DMS79 (cell line): ENCODE results near the gene ADGRB3.

Source experiments
- DNase-seq: peaks from one replicate; lab custom pipeline; 2025; lab: John Stamatoyannopoulos, UW

The ADGRB3 gene

GRCh38 chr6:69027861-69028260 lies 392.8 kb downstream of the ADGRB3 start:
- DNase-seq, result no peak

- no peak for DNase-seq
Measured at GRCh38 chr6:69038841-69039240, 403.8 kb downstream of the ADGRB3 start.

- DNase-seq, result no peak
Measured at GRCh38 chr6:69042297-69042696, 407.2 kb downstream of the ADGRB3 start.

GRCh38 chr6:69044534-69044933 lies 409.5 kb downstream of the ADGRB3 start:
- no peak for DNase-seq

GRCh38 chr6:69059413-69059812 lies 424.3 kb downstream of the ADGRB3 start:
- no peak for DNase-seq

- no peak for DNase-seq
Measured at GRCh38 chr6:69061066-69061465, 426.0 kb downstream of the ADGRB3 start.

GRCh38 chr6:69063401-69063800 lies 428.3 kb downstream of the ADGRB3 start:
- DNase-seq, result no peak

- DNase-seq, result no peak
Measured at GRCh38 chr6:69064226-69064625, 429.1 kb downstream of the ADGRB3 start.

GRCh38 chr6:69069881-69070280 lies 434.8 kb downstream of the ADGRB3 start:
- DNase-seq, result no peak

GRCh38 chr6:69072796-69073195 lies 437.7 kb downstream of the ADGRB3 start:
- no peak for DNase-seq

- no peak for DNase-seq
Measured at GRCh38 chr6:69084746-69085335, 449.8 kb downstream of the ADGRB3 start.

GRCh38 chr6:69086689-69087088 lies 451.6 kb downstream of the ADGRB3 start:
- DNase-seq, result no peak

GRCh38 chr6:69089539-69089938 lies 454.5 kb downstream of the ADGRB3 start:
- no peak for DNase-seq

- no peak for DNase-seq
Measured at GRCh38 chr6:69090132-69090531, 455.1 kb downstream of the ADGRB3 start.

- peak; percentile 0 for DNase-seq
Measured at GRCh38 chr6:69096681-69097080, 461.6 kb downstream of the ADGRB3 start.

- DNase-seq, result peak; percentile 11
Measured at GRCh38 chr6:69097948-69098347, 462.9 kb downstream of the ADGRB3 start.

- no peak for DNase-seq
Measured at GRCh38 chr6:69098910-69099309, 463.8 kb downstream of the ADGRB3 start.

- DNase-seq, result no peak
Measured at GRCh38 chr6:69100772-69101171, 465.7 kb downstream of the ADGRB3 start.

- DNase-seq, result no peak
Measured at GRCh38 chr6:69102416-69102815, 467.3 kb downstream of the ADGRB3 start.

GRCh38 chr6:69105288-69105687 lies 470.2 kb downstream of the ADGRB3 start:
- no peak for DNase-seq

- no peak for DNase-seq
Measured at GRCh38 chr6:69106511-69106910, 471.4 kb downstream of the ADGRB3 start.

GRCh38 chr6:69111301-69111700 lies 476.2 kb downstream of the ADGRB3 start:
- no peak for DNase-seq

GRCh38 chr6:69116658-69117057 lies 481.6 kb downstream of the ADGRB3 start:
- DNase-seq, result no peak
